Common myeloid progenitor, CD34-positive (primary cell): ENCODE measurements around the gene CD99L2.

Source experiments
- CTCF ChIA-PET: fragments of 350-600 bp; sonication (Branson Sonifier 250); formaldehyde crosslinking; loops from one replicate; lab custom pipeline; 2021; ENCODE audit warnings: antibody characterized with exemption; lab: Charles Lee
- POLR2A ChIA-PET: fragments of 350-600 bp; sonication (Branson Sonifier 250); formaldehyde crosslinking; loops from one replicate; lab custom pipeline; 2021; ENCODE audit warnings: antibody characterized with exemption; lab: Charles Lee
- DNase-seq, 3 donors: peaks; one replicate each; pipeline versions ENCODE4 v3.0.0 to v3.0.0-alpha.2; 2013
- H3K27ac ChIP-seq, 2 experiments: 1 replicate in 1 of 2; 2 replicates in 1 of 2; pipeline ENCODE4 v1.7.0; 2013; ENCODE audit warnings: inconsistent platforms in 2 of 2, low read length in 2 of 2, mild to moderate bottlenecking in 2 of 2, low read depth in 1 of 2, moderate library complexity in 1 of 2; ENCODE audit not compliant: severe bottlenecking in 2 of 2, insufficient read depth in 1 of 2, poor library complexity in 1 of 2
- H3K27me3 ChIP-seq, 5 experiments: replicated peaks in 2 of 5; 1 replicate in 3 of 5; 2 replicates in 2 of 5; pipeline versions ENCODE4 v1.6.1 to v1.7.0; 2013; ENCODE audit warnings: low read length in 4 of 5, mild to moderate bottlenecking in 2 of 5, moderate library complexity in 2 of 5, inconsistent platforms in 1 of 5; ENCODE audit not compliant: insufficient read depth in 5 of 5, control insufficient read depth in 4 of 5
- H3K36me3 ChIP-seq, 4 experiments: 1 replicate in 2 of 4; 2 replicates in 2 of 4; pipeline versions ENCODE4 v1.6.1 to v1.7.0; 2013; ENCODE audit warnings: low read length in 3 of 4, control low read depth in 1 of 4, mild to moderate bottlenecking in 1 of 4; ENCODE audit not compliant: control insufficient read depth in 4 of 4, insufficient read depth in 4 of 4
- H3K4me1 ChIP-seq, 4 experiments: 1 replicate in 3 of 4; 2 replicates in 1 of 4; pipeline versions ENCODE4 v1.6.1 to v1.7.1; 2013; ENCODE audit warnings: low read length in 3 of 4, mild to moderate bottlenecking in 3 of 4, control low read depth in 1 of 4, inconsistent platforms in 1 of 4, moderate library complexity in 1 of 4; ENCODE audit not compliant: control insufficient read depth in 4 of 4, insufficient read depth in 4 of 4; ENCODE audit errors: control extremely low read depth in 1 of 4
- H3K4me3 ChIP-seq, 7 experiments: 1 replicate in 4 of 7; 2 replicates in 3 of 7; pipeline versions ENCODE4 v1.5.1 to v1.7.0; 2013; ENCODE audit warnings: mild to moderate bottlenecking in 7 of 7, low read length in 6 of 7, moderate library complexity in 6 of 7, inconsistent platforms in 2 of 7, low read depth in 2 of 7, control low read depth in 1 of 7; ENCODE audit not compliant: insufficient read depth in 4 of 7, control insufficient read depth in 1 of 7; ENCODE audit errors: extremely low read depth in 1 of 7
- H3K9me3 ChIP-seq, 5 experiments: 1 replicate in 4 of 5; 2 replicates in 1 of 5; pipeline versions ENCODE4 v1.6.1 to v1.7.1; 2013; ENCODE audit warnings: low read length in 4 of 5, mild to moderate bottlenecking in 2 of 5, inconsistent platforms in 1 of 5, low read depth in 1 of 5, moderate library complexity in 1 of 5; ENCODE audit not compliant: control insufficient read depth in 4 of 5, insufficient read depth in 2 of 5; ENCODE audit errors: control extremely low read depth in 1 of 5
- WGBS: methylation state at CpG from one replicate; pipeline ENCODE4 v1.1.5; 2013; ENCODE audit not compliant: insufficient coverage; 5-methylcytosine and 5-hydroxymethylcytosine counted together

Gene CD99L2

DNA sequence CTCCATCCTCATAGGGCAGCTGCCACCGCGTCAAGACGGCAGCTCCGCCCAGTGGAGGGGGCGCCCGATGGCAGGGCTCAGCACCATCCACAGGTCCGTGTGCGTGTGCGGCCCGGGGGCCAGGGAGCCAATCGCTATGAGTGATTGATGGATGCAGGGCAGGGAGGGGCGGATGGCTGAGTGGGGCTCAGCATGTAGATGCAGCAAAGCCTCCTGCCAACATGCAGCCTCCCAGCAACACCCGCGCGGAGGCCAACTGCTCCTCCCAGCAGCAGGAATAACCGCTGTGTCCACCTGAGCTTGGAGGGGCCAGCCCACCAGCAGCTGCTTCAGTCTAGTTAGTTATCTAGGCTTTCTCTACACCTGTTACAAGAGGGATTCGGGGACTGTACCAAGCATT, 127.8 kb downstream of the CD99L2 start:
- Histone ChIP-seq H3K36me3 (peaks cover 0 to 16% (median 7%) of the 10 kb centered on the region in 4 experiments), H3K9me3 (no peaks in the 10 kb centered on the region), H3K27ac (no peak overlapping the region), H3K4me3 (no peak overlapping the region), H3K27me3 (no peaks in the 10 kb centered on the region), H3K4me1 (no peaks in the 10 kb centered on the region)
- DNase-seq: no peak
- 86% methylated on average over 17 of the region's 17 CpGs for WGBS
- POLR2A ChIA-PET: no interaction called here
- CTCF ChIA-PET: interaction anchor here (8.0 kb wide), 1 partner anchor 312 kb away, joined by 71 read pairs; no protein-coding TSS in a partner anchor

DNA sequence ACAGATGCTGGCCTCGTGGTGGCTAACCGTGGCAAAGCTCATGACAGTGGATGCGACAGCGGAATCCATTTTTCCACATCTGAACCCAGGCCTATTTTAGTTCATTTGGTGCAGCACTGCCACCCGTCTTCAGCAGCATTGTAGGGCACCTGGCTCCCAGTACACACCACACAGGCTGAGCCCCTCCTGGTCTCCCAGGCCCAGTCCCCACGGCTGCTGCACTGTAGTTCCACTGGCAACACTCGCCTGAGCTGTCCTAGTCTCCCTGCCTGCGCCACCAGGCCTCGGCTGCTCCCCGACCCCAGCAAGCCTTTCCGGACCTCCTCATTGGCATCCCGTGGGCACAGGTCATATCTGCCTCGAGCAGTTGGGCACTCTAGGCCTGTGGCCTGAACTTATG, 129.1 kb downstream of the CD99L2 start:
- POLR2A ChIA-PET: no interaction called here
- H3K4me3 ChIP-seq: no peak overlapping the region
- H3K4me1 ChIP-seq: no peaks in the 10 kb centered on the region
- no peaks in the 10 kb centered on the region for H3K9me3 ChIP-seq
- 92% methylated on average over 8 of the region's 13 CpGs for WGBS
- no peak overlapping the region for H3K27ac ChIP-seq
- DNase-seq: no peak
- CTCF ChIA-PET: interaction anchor here (8.0 kb wide), 1 partner anchor 313 kb away, joined by 71 read pairs; no protein-coding TSS in a partner anchor
- peaks cover 0 to 17% (median 5%) of the 10 kb centered on the region in 4 experiments for H3K36me3 ChIP-seq
- no peaks in the 10 kb centered on the region for H3K27me3 ChIP-seq

GRCh38 chrX:150768580-150769190, 129.8 kb downstream of the CD99L2 start:
- Histone ChIP-seq H3K4me3 (no peak overlapping the region), H3K27me3 (no peaks in the 10 kb centered on the region), H3K27ac (no peak overlapping the region), H3K36me3 (peaks cover 0 to 17% (median 5%) of the 10 kb centered on the region in 4 experiments), H3K4me1 (no peaks in the 10 kb centered on the region), H3K9me3 (no peaks in the 10 kb centered on the region)
- no peak for DNase-seq
- ChIA-PET CTCF (interaction anchor here (8.0 kb wide), 1 partner anchor 314 kb away, joined by 71 read pairs; no protein-coding TSS in a partner anchor), POLR2A (no interaction called here)
- WGBS: 89% methylated on average over 19 of the region's 19 CpGs

DNA sequence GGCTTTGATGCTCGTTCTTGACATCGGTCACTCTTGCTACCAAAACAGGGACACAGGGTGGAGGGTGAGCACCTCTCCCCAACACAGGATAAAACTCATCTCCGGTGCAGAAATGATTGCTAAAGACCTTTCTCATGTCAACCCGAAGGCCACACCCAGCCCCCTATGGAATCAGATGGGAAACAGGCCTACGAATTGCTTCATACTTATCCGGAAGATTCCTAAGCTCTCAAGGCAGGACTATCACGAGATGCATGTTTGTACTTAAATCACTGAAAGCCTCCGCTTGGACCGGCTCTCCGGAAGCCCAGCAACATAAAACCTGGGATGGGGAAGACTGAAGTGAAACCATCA, 130.4 kb downstream of the CD99L2 start:
- H3K27me3 ChIP-seq: no peaks in the 10 kb centered on the region
- peaks cover 0 to 17% (median 6%) of the 10 kb centered on the region in 4 experiments for H3K36me3 ChIP-seq
- H3K9me3 ChIP-seq: no peaks in the 10 kb centered on the region
- no peak for DNase-seq
- ChIA-PET CTCF (interaction anchor here (8.0 kb wide), 1 partner anchor 315 kb away, joined by 71 read pairs; no protein-coding TSS in a partner anchor), POLR2A (no interaction called here)
- WGBS: 90% methylated on average over 9 of the region's 10 CpGs
- no peak overlapping the region for H3K4me3 ChIP-seq
- H3K4me1 ChIP-seq: no peaks in the 10 kb centered on the region
- H3K27ac ChIP-seq: no peak overlapping the region

- 90% methylated on average over 17 of the region's 17 CpGs for WGBS
- peaks cover 0 to 17% (median 6%) of the 10 kb centered on the region in 4 experiments for H3K36me3 ChIP-seq
- DNase-seq: peak in 1 of 3 donors; percentile 9
- H3K27ac ChIP-seq: no peak overlapping the region
- ChIA-PET POLR2A (no interaction called here), CTCF (interaction anchor here (8.0 kb wide), 1 partner anchor 315 kb away, joined by 71 read pairs; no protein-coding TSS in a partner anchor)
- H3K27me3 ChIP-seq: no peaks in the 10 kb centered on the region
- no peaks in the 10 kb centered on the region for H3K9me3 ChIP-seq
- H3K4me1 ChIP-seq: no peaks in the 10 kb centered on the region
- H3K4me3 ChIP-seq: no peak overlapping the region
Measured at GRCh38 chrX:150767475-150768131, 130.9 kb downstream of the CD99L2 start.

GRCh38 chrX:150767045-150767395, 131.4 kb downstream of the CD99L2 start:
- ChIA-PET CTCF (no interaction called here), POLR2A (no interaction called here)
- no peak for DNase-seq
- peaks cover 0 to 17% (median 8%) of the 10 kb centered on the region in 4 experiments for H3K36me3 ChIP-seq
- 93% methylated on average over 9 of the region's 9 CpGs for WGBS
- H3K4me3 ChIP-seq: no peak overlapping the region
- no peak overlapping the region for H3K27ac ChIP-seq
- H3K27me3 ChIP-seq: no peaks in the 10 kb centered on the region
- H3K9me3 ChIP-seq: no peaks in the 10 kb centered on the region
- H3K4me1 ChIP-seq: no peaks in the 10 kb centered on the region

DNA sequence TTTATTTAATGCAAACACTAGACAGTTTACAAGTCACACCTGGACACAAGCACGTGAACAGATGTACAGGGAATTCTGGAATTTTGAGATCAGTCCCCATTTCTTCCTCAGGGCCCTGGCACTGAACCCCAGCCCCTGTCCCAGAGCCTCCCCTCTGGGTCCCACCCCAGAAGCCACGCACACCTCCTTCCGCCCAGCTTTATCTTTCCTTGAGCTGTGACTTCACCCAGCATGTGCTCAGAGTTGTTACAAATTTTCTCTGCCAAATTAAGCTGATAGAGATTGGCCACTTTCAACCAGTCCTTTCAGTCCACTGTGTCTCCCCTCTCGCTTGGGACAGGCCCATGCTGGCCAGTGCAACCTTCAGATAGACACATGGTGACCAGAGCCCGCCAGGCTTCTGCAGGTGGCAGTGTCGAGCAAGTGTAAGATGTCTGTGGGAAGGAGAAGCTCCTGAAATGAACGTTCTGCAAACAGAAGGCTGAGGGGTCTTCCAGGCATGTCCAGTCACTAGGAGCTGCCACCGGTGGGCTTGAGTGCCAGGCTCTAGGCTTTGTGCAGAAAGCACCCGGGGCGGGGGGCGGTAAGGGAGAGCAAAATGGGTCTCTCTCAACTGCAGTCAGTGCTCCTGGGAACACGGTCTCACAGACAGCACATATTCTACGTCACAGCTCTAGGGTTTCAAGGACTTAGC, 132.0 kb downstream of the CD99L2 start:
- H3K9me3 ChIP-seq: no peaks in the 10 kb centered on the region
- WGBS: 91% methylated on average over 11 of the region's 13 CpGs
- H3K27me3 ChIP-seq: no peaks in the 10 kb centered on the region
- POLR2A ChIA-PET: no interaction called here
- no peak for DNase-seq
- CTCF ChIA-PET: no interaction called here
- no peak overlapping the region for H3K4me3 ChIP-seq
- H3K4me1 ChIP-seq: no peaks in the 10 kb centered on the region
- H3K36me3 ChIP-seq: peaks cover 0 to 17% (median 9%) of the 10 kb centered on the region in 4 experiments
- no peak overlapping the region for H3K27ac ChIP-seq
